Measurements from ENCODE around the gene PAQR8.
"Not testable (repeated sequence)": the region's sequence is repeated elsewhere in the genome, so short reads cannot be mapped to it uniquely, and the experiment has no call there.

PAQR8 gene

DNA sequence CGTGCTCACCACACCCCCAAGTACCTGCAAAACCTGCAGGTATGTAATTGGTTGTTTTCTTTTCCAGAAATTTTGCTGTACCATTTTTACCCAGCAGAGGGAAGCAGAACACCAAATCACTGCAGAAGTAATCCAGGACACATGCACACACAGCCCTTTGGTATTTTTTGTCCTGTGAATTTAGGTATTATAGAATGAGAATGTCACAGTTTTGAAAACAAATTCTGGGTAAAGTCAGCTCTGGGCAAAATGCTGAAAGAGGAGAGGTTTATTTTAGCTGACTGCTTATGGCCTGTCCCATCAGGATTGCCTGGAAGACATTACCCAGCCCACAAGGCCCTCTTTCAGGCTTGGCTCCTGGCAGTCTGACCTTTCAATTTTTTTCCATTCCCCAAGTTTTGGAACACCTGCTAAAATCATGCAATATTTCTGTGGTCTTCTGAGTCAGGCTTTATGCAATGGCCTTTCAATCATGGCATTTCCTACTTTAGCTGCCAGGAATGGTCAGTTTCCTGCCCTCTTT lies 54.7 kb downstream of the PAQR8 start:
- DNase-seq = no peak

DNA sequence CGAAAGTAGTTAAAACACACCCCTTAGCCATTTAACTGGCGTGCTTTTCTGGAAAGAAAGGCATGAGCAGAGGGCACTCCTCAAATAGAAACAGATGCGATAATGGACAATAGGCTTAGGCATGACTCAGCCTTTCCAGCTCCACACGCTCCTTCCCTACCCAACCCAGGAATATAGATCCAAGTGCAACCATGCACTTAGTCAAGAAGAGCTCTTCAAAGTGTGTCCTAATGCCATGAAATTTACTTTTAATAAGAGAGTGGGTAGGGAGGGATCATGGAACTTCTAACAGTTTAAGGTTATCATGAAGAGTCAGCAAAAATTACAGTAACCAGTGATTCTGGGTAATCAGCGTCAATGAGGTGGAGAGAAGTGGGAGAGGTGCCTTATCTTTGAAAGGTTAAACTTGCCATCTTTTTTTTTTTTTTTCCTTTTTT lies 55.7 kb downstream of the PAQR8 start:
- DNase-seq = no peak

DNA sequence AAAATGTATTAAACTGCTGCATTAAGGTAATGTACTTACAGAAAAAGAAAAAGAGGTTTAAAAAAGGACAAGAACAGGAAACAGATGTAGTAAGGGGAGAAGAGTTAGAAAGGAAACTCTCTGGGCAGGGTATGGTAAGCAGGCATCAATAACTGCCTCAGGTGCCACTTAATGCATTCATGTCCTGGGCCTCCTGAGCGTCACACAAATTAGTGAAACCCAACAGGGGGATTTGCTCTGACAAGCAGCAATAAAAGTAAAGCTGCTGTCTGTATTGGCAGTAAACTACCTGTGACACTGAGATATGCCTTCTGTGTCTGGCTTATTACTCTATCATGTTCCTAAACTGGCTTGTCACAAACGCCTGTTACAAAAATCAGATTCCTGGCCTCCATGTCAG lies 56.7 kb downstream of the PAQR8 start:
- DNase-seq = no peak

DNA sequence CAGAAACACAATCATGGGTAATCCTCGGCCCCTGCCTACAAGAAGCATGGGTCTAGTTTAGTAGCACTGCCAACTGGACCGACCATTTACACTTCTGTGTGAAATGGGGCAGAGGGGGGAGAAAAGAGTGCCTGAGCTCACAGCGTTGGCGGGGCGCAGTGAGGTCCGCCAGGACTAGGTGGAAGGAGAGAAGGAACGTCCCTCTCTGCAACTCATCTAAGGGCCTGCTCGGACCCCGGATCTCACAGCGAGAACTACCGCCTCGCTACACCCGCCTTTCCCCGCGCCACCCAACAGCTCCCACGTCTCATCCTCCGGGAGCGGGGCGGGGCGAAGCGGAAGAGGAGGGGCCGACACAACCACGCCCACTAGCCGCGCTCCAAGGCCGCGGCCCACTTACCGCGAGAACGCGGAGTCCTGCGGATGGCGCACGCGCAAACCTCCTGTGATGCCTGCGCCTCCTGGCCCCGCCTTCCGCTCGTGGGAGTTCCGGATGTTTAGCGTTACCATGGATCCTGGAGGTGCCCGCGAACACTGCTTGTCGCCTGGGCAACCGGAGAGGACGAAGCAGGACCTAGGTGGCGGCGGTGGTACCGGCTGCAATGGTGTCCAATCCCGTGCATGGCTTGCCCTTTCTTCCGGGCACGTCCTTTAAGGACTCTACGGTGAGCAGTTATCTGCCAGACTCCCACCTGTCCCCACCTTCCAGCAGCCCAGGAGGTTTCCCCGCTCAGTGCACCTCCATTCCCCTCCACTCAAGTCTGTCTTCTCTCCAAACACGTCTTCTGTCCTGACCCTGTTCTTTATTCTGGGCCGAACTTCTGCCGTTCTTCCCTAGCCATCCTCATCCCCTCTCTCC lies 58.1 kb downstream of the PAQR8 start, which contains the start of gene EFHC1:
TSS of gene EFHC1 (plus strand) at position 534 of the 859 bp plus-strand sequence. CDS start at position 603, 69 bp downstream.
- peak; percentile 99 for DNase-seq

DNA sequence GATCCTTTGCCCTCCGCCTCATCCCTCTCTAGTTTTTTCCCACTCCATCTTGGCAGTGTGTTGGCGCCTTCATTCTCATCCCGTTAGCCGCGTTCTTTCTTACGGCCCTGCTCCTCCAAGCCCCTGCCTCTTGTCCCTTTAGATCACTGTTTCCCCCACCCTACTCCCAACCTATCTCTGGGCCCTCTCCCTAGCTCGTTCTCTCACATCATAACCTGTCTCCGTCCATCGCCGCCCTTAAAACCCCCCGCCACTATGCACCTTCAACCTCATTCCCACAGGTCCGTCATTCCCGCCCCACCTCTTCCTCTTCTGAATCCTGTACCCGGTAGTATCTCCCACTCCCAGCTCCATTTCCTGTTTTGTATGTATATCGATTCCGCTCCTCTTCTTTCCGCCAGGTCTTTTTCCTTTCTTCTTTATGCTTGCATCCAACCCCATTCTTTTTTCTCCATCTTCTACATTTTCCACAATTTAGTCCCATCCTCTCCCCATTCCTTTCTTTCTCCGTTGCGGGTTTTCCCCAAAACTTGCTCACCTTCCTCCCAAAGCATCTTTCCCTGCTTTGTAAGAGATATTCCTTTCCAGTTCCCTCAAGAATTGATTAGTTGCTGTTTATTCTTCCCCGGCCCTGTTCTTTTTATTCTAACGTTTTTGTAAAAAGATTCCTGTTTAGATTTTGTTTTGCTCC lies 58.9 kb downstream of the PAQR8 start:
- peak; percentile 46 for DNase-seq

DNA sequence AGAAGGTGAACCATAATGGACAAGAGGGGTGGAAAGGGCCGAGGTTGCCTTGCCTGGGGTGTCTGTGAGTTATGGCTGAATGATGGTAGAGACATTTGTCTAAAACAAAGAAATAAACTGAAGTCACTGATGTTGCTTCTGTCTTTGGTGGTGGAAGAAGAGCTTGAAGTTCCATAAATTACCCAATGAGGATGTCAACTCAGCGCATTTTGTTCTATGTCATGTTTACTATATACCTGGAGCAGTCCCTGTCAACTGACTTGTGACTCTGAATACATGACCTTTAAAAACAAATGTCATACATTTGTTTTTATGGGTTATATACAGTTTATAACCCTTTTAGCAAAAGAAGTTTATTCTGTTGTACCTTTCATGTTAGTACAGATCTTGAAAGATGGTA lies 60.2 kb downstream of the PAQR8 start:
- no peak for DNase-seq

DNA sequence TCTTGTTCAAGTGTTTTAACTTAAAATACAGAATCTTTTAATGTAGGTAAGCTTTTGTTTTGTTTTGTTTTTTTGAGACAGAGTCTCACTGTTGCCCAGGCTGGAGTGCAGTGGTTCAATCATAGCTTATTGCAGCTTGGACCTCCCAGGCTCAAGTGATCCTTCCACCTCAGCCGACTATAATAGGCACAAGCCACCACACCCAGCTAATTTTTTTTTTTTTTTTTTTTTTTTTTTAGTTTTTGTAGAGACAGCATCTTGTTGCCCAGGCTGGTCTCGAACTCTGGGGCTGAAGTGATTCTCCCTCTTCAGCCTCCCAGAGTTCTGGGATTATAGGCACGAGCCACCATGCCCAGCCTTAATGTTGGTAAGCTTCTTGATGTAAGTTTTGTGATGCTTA lies 61.5 kb downstream of the PAQR8 start:
- DNase-seq = no peak

DNA sequence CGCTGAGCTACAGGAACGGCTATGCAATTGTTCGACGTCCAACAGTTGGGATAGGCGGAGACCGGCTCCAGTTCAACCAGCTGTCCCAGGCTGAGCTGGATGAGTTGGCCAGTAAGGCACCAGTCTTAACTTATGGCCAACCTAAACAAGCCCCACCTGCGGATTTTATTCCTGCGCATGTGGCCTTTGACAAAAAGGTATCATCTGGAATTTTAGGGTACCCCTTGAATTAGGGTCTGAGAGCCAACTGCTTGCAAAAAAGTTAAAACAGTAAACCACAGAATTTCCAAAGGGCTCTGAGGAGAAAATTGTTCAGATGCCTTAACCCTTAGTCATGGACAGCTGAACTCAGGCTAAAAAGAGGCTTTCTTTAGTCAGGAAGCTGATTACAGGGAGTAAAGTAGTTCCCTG lies 62.0 kb downstream of the PAQR8 start:
- DNase-seq = peak; percentile 49

DNA sequence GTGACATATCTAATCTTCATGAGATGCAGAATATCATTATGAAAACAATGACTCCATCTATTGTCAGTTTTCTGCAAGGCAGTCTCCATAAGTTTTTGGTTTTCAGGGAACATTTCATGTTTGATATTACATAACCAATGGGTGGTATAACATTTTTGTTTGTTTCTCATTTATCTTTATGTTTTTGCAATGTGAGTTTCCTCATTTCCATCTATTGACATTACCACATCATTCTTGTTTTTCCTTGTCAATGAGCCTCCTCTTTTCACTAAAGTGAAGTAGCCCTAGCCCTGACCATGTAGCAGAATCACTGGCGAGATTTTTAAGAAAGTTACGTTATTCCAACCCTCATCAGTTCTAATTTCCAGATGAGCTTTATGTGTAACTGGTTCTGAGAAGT lies 62.6 kb downstream of the PAQR8 start:
- DNase-seq = no peak

DNA sequence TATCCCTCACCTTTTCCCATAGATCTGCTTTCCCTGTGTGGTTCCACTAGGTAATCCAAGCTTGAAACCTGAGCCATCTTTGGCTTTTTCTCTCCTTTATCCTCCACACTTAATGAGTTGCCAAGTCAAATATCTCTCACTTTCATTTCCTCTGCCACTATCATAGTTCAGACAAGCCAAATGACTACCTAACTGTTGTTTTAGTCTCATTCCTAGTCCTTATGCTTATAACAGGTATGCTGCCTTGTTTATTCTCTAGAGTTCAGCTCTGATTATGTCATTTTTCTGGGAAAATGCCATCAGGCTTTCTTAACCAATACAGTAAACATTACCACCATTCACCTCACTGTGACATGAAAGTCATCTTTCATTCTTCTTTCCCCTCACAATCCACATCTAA lies 64.7 kb downstream of the PAQR8 start:
- DNase-seq = no peak

DNA sequence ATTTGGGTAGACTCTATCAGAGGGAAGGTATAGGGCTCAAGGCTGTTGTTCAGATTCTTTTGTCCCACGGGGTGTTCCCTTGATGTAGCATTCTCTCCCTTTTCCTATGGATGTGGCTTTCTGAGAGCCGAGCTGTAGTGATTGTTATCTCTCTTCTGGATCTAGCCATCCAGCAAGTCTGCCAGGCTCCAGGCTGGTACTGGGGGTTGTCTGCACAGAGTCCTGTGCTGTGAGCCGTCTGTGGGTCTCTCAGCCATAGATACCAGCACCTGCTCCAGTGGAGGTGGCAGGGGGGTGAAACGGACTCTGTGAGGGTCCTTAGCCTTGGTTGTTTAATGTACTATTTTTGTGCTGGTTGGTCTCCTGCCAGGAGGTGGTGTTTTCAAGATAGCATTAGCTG lies 71.3 kb downstream of the PAQR8 start:
- not testable (repeated sequence) for DNase-seq

DNA sequence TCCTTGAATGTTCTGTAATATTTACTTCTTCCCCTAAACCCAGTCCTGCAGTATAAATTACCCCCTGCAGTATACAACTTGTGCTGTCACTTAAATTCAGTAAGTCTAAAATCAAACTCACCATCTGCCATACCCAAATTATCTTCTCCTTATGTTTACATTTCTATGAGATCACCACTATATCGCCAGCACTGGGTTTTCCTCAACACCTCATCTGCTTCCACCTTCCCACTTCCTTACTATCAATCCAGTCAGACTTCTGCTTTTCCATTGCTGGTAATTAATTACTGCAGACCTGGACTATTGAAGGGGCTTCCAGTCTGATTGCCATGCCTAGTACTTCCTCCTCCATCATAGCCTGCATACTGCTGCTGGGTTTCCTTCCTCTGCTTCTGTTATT lies 73.4 kb downstream of the PAQR8 start:
- DNase-seq = no peak

DNA sequence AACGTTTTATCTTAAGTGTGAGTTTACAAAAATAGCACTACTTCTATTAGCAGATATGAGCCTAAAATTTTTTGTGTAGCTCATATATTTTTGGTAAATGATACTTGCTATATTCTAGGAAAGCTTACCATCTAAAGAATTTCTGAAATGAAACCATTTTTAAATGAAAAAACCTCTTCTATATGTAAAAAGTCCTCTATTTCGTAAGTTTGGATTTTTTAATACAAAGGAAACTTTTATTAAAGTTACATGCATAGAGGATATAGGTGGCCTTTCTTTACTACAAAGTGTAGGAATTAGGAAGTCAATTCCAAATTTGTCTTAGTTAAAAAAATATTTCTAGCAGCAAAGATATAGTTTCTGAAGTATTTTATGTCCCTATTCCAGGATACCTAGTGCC lies 77.0 kb downstream of the PAQR8 start:
- DNase-seq = no peak

DNA sequence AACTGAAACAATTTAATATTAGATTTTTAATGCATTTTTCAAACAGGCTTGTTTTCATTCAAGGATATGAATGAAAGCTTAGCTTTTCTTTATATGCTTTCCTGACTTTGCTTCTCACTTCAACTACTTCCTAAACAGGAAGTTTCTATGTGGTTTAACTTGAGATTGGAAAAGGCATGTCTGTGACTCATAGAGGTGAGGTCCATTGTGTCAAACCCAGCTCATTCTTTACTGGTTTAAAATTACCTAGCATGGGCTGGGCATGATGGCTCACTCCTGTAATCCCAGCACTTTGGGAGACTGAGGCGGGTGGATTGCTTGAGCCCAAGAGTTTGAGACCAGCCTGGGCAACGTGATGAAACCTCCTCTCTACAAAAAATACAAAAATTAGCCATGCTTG lies 92.6 kb downstream of the PAQR8 start:
- DNase-seq = no peak

DNA sequence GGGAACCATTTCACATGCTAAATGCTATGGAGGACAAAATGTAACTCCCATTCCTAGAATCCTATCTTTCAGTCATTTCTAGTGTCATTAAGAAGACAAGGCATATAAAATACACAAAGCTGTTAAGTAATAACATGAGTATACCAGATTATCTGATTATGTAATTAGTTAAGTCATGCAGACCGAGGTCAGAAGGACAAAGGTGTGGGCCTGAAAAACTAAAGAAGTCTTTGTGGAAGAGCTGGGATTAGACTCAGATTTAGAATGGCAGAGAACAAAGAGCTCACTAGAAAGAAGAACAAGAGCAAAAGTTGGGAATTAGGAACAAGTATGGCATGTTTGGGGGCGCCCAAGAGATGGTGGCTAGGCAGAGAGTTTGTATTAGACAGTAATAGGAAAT lies 95.1 kb downstream of the PAQR8 start:
- DNase-seq = no peak
